Upper lobe of left lung (tissue), 6 donors: ENCODE measurements around the gene FOXN3. TPM values are rescaled to one million over a fixed set of nuclear protein-coding genes. Genes with fewer than 3 reads are reported as not detected.
"Not testable (repeated sequence)": the region's sequence is repeated elsewhere in the genome, so short reads cannot be mapped to it uniquely, and the experiment has no call there.

Source experiments
- ATAC-seq, 2 donors: fragments of 200-7000 bp; cut with Tn5 transposase; one replicate each; pipeline ENCODE4 v1.9.1; 2022; ENCODE audit warnings: mild to moderate bottlenecking in 2 of 2, moderate library complexity in 2 of 2; ENCODE audit not compliant: low FRiP score in 2 of 2
- DNase-seq, 2 donors: peaks; one replicate each; pipeline ENCODE4 v3.0.0-alpha.2; 2019 to 2020
- H3K27ac ChIP-seq, 4 donors: fragments of 200-600 bp; sonication (generic); one replicate each; pipeline ENCODE4 v1.5.1; 2016 to 2019
- H3K27me3 ChIP-seq, 4 donors: fragments of 200-600 bp; sonication (generic); one replicate each; pipeline ENCODE4 v1.5.1; 2017 to 2019
- H3K36me3 ChIP-seq, 4 donors: fragments of 200-600 bp; sonication (generic); one replicate each; pipeline ENCODE4 v1.5.1; 2016 to 2019
- H3K4me1 ChIP-seq, 4 donors: fragments of 200-600 bp; sonication (generic); one replicate each; pipeline ENCODE4 v1.5.1; 2018 to 2019
- H3K4me3 ChIP-seq, 4 donors: fragments of 200-600 bp; sonication (generic); one replicate each; pipeline ENCODE4 v1.5.1; 2017 to 2019; ENCODE audit warnings: mild to moderate bottlenecking in 2 of 4, moderate library complexity in 1 of 4
- H3K9me3 ChIP-seq, 4 donors: fragments of 200-600 bp; sonication (generic); one replicate each; pipeline ENCODE4 v1.5.1; 2018 to 2019
- EP300 ChIP-seq, 4 donors: sonication (generic); formaldehyde crosslinking; IDR thresholded peaks; one replicate each; pipeline ENCODE4 v1.5.1; 2017; ENCODE audit warnings: antibody characterized with exemption in 4 of 4, control low read depth in 2 of 4
- POLR2A ChIP-seq, 4 donors: fragments of 450-650 bp; IDR thresholded peaks; one replicate each; pipeline ENCODE4 v1.5.1; 2016 to 2017; ENCODE audit warnings: antibody characterized with exemption in 4 of 4, mild to moderate bottlenecking in 2 of 4
- POLR2AphosphoS5 ChIP-seq, 2 donors: sonication (generic); formaldehyde crosslinking; IDR thresholded peaks; one replicate each; pipeline ENCODE4 v1.5.1; 2017; ENCODE audit warnings: antibody characterized with exemption in 2 of 2
- WGBS, 2 donors: methylation state at CpG; one replicate each; pipeline ENCODE4 v1.1.5; 2017 to 2018; 5-methylcytosine and 5-hydroxymethylcytosine counted together
- total RNA-seq, 6 donors: library from RNA; depleted of rRNA in 4 of 6; stranded (reverse); fragments of >200 nt in 4 of 6; gene quantifications; one replicate each; pipeline versions ENCODE4 v1.1.0 to v1.2.1, GENCODE V29; 2016 to 2021
- TF ChIP-seq, protein P1 (sequence below), 6 experiments: fragments of 450-650 bp in 4 of 6; fragments of 200-600 bp in 2 of 6; sonication (generic) in 2 of 6; IDR thresholded peaks; one replicate each; pipeline ENCODE4 v1.5.1; 2016 to 2019; ENCODE audit warnings: antibody characterized with exemption in 6 of 6
- donor health status: DM: no; HTN: no; CAD: no; lungs with moderate emphysema.
- donor health status: DM: no; HTN: yes; CAD: no; lungs with severe emphysema.

The FOXN3 gene
- total RNA-seq, 6 donors from 2014 or later: 63.4 to 115 (median 77.2) TPM

DNA sequence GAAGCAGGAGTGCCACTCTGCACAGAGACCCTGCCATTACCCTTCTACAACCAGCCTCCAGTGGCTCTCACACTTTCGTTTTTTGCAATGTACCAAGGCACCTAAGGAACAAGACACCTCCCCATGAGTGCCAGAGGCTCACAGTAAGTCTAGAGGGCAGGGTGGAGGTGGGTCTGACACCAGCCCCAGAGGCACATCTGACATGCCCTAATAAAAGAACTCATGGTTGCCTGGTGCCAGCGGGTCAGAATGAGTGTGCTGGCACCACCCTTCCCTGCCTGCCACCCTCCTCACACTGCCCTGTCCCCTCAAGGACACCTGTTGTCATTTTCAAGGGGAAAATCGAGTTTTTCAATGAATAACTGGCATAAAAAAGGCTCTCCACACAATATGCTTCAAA is 161.2 kb downstream of the FOXN3 start:
- no peaks in the 10 kb centered on the region for H3K4me1 ChIP-seq
- DNase-seq (no peak), ATAC-seq (no peak)
- TF ChIP-seq EP300 (IDR thresholded peaks at IDR 0.05) (no peak), POLR2AphosphoS5 (IDR thresholded peaks at IDR 0.05) (no peak), POLR2A (IDR thresholded peaks at IDR 0.05) (no peak)
- TF ChIP-seq, protein P1, sequence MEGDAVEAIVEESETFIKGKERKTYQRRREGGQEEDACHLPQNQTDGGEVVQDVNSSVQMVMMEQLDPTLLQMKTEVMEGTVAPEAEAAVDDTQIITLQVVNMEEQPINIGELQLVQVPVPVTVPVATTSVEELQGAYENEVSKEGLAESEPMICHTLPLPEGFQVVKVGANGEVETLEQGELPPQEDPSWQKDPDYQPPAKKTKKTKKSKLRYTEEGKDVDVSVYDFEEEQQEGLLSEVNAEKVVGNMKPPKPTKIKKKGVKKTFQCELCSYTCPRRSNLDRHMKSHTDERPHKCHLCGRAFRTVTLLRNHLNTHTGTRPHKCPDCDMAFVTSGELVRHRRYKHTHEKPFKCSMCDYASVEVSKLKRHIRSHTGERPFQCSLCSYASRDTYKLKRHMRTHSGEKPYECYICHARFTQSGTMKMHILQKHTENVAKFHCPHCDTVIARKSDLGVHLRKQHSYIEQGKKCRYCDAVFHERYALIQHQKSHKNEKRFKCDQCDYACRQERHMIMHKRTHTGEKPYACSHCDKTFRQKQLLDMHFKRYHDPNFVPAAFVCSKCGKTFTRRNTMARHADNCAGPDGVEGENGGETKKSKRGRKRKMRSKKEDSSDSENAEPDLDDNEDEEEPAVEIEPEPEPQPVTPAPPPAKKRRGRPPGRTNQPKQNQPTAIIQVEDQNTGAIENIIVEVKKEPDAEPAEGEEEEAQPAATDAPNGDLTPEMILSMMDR (IDR thresholded peaks at IDR 0.05): no peak
- H3K36me3 ChIP-seq: no peaks in the 10 kb centered on the region
- no peak overlapping the region for H3K4me3 ChIP-seq
- no peaks in the 10 kb centered on the region for H3K27me3 ChIP-seq
- no peak overlapping the region for H3K27ac ChIP-seq
- H3K9me3 ChIP-seq: no peaks in the 10 kb centered on the region
- 63 to 67% methylated on average over 2 to 3 of the region's 3 CpGs for WGBS, 2 donors

DNA sequence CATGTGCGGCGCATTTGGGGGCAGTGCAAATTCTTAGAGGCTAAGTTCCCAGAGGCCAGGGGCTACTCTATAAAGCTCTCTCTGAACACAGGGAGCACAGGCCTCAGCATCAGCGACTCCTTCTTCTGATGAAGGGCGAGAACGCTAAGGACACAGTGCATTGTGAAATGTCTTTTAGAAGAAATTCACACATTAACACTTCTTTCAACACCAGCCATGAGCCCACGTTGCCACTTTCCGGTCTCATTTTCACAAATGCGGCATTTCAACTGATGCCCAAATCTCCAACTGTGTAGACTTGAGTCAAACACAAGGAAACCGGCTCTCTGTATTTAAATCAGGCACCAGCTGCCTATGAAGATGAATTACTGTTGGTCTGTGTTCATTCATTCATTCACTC is 162.0 kb downstream of the FOXN3 start:
- no peaks in the 10 kb centered on the region for H3K9me3 ChIP-seq
- 94 to 96% methylated on average over 9 of the region's 9 CpGs for WGBS, 2 donors
- no peak for ATAC-seq

DNA sequence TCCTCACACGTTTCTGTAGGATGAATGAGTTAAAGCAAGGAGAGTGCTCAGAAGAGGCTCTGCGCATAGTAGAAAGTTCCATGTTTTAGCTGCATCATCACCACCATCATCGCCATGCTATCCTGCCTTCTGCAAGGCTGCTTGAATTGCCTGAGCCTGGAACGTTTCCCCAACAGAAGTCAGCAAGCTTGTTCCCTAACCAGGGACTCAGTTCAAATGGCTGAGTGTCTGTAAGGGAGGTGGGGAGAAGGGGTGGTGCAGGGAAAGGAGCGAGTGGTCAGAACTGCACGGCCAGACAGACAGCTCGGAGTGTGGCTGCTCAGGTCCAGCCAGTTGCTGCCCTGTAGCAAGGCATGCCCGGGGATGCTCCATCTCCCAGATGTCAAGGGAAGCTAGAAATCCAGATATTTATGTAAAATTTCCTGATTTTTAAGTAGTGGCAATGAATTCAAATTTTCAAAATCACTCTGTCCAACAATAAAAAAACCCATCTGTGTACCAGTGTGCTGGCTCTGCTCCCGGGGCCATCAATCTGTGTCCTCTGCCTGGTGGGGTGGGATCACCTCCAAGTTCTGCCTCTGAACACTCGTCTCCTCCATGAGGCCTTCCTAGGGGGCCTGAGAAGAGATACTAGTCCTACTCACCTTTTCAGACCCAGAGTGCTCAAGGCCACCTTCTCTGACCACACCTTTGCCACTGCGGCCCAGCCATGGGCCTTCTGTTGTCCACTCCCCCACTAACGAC is 162.7 kb downstream of the FOXN3 start:
- Histone ChIP-seq H3K27me3 (no peaks in the 10 kb centered on the region), H3K4me1 (peaks cover 0 to 10% (median 3%) of the 10 kb centered on the region in 4 donors), H3K27ac (no peak overlapping the region), H3K9me3 (no peaks in the 10 kb centered on the region), H3K36me3 (no peaks in the 10 kb centered on the region), H3K4me3 (no peak overlapping the region)
- ATAC-seq (no peak), DNase-seq (no peak)
- no peak for TF ChIP-seq EP300 (IDR thresholded peaks at IDR 0.05)
- TF ChIP-seq POLR2A (IDR thresholded peaks at IDR 0.05): no peak
- TF ChIP-seq, protein P1 (IDR thresholded peaks at IDR 0.05): no peak
- TF ChIP-seq POLR2AphosphoS5 (IDR thresholded peaks at IDR 0.05): no peak
- WGBS, 2 donors: 86 to 94% methylated on average over 12 of the region's 12 CpGs

More for the DNA sequence above, 162.0 kb downstream of the FOXN3 start:
- peaks cover 0 to 3% (median 0%) of the 10 kb centered on the region in 4 donors for H3K4me1 ChIP-seq
- no peak for TF ChIP-seq POLR2AphosphoS5 (IDR thresholded peaks at IDR 0.05)
- TF ChIP-seq POLR2A (IDR thresholded peaks at IDR 0.05): no peak
- TF ChIP-seq, protein P1 (IDR thresholded peaks at IDR 0.05): no peak
- no peak for TF ChIP-seq EP300 (IDR thresholded peaks at IDR 0.05)
- H3K36me3 ChIP-seq: no peaks in the 10 kb centered on the region
- DNase-seq: no peak
- no peaks in the 10 kb centered on the region for H3K27me3 ChIP-seq
- H3K4me3 ChIP-seq: no peak overlapping the region
- no peak overlapping the region for H3K27ac ChIP-seq

DNA sequence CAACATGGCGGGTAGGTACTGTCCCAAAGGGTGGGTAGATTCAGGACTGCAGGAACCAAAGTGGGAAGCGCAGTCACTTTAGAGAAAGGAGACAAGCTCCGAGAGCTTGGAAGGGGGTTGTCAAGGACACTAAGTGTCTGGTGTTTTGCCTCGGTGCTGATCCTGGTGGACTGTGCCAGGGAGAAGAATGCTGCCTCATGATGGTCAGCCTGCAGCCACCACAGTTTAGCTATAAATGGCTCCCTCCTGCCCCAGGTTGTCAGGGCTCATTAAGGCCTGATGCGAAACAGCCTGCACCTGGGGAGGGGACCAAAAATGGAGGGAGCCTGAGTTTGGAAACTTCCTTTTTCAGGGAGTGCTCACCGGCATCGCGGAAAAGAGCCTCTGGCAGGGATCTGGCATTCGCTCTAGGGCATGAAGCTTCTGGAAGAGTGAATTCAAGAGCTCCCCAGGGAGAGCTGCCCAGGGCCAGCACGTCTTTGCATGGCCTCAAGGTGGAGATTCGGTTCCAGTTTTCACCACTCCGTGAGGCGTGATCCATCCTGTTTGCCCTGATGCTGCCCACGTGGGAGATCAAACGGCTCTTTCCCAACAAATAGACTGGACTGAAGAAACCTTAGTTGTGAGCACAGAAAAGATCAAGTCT is 164.0 kb downstream of the FOXN3 start:
- peaks cover 3 to 20% (median 8%) of the 10 kb centered on the region in 4 donors for H3K4me1 ChIP-seq
- H3K27ac ChIP-seq: no peak overlapping the region
- 74 to 80% methylated on average over 10 to 15 of the region's 15 CpGs for WGBS, 2 donors
- TF ChIP-seq EP300 (IDR thresholded peaks at IDR 0.05) (no peak), POLR2AphosphoS5 (IDR thresholded peaks at IDR 0.05) (no peak), POLR2A (IDR thresholded peaks at IDR 0.05) (no peak)
- no peaks in the 10 kb centered on the region for H3K9me3 ChIP-seq
- ATAC-seq (no peak), DNase-seq (no peak)
- no peak overlapping the region for H3K4me3 ChIP-seq
- H3K27me3 ChIP-seq: no peaks in the 10 kb centered on the region
- H3K36me3 ChIP-seq: no peaks in the 10 kb centered on the region

DNA sequence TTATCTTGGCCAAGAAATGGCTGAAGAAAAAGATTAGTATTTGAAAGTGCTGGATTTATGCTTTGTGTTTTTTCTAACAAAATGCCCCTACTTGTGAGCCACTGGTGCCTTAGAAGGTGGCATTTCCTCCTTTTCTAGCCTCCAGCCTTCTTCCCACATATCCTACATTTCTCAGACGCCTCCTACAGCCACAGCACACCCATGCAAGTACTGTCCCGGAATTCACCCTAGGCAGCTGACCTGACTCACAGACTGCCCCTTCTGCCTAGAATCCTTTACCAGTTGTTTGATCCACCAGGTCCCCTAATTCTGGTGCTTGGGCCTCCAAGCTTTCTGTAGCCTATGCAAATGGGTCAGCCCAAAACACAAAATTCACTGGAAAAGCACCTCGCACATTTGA is 166.0 kb downstream of the FOXN3 start:
- 88 to 92% methylated on average over 3 of the region's 3 CpGs for WGBS, 2 donors
- no peak for ATAC-seq
- TF ChIP-seq EP300 (IDR thresholded peaks at IDR 0.05): no peak
- TF ChIP-seq POLR2AphosphoS5 (IDR thresholded peaks at IDR 0.05): no peak
- TF ChIP-seq, protein P1 (IDR thresholded peaks at IDR 0.05): no peak
- TF ChIP-seq POLR2A (IDR thresholded peaks at IDR 0.05): no peak

DNA sequence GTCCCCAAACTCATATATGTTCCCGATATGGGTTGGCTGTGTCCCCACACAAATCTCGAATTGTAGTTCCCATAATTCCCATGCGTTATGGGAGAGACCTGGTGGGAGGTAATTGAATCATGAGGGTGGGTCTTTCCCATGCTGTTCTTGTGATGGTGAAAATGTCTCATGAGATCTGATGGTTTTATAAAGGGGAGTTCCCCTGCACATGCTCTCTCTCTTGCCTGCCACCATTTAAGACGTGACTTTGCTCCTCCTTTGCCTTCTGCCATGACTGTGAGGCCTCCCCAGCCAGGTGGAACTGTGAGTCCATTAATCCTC is 166.4 kb downstream of the FOXN3 start:
- not testable (repeated sequence) for DNase-seq, H3K36me3 ChIP-seq

More for the DNA sequence above, 166.0 kb downstream of the FOXN3 start:
- Histone ChIP-seq H3K36me3 (no peaks in the 10 kb centered on the region), H3K4me3 (no peak overlapping the region), H3K9me3 (no peaks in the 10 kb centered on the region), H3K27me3 (no peaks in the 10 kb centered on the region), H3K4me1 (peaks cover 3 to 22% (median 10%) of the 10 kb centered on the region in 4 donors), H3K27ac (no peak overlapping the region)
- no peak for DNase-seq

More for the DNA sequence above, 166.4 kb downstream of the FOXN3 start:
- not testable (repeated sequence) for H3K4me3 ChIP-seq, H3K27me3 ChIP-seq, ATAC-seq, H3K9me3 ChIP-seq, H3K27ac ChIP-seq
- H3K4me1 ChIP-seq: peaks cover 3 to 22% (median 10%) of the 10 kb centered on the region in 4 donors
- WGBS, 2 donors: 94 to 98% methylated on average over 4 of the region's 4 CpGs
